GM12865 (cell line): ENCODE results near the gene SKIC2.
"Not testable (repeated sequence)": the region's sequence is repeated elsewhere in the genome, so short reads cannot be mapped to it uniquely, and the experiment has no call there.

ENCODE experiments used
- DNase-seq: peaks from one replicate; pipeline ENCODE4 v3.0.0; 2010; ENCODE audit warnings: low read depth
- H3K4me3 ChIP-seq: 2 replicates; pipeline ENCODE4 v1.5.1; 2011; ENCODE audit warnings: mild to moderate bottlenecking, low read depth, low read length, control low read depth
- CTCF ChIP-seq: IDR thresholded peaks from 2 replicates; pipeline ENCODE4 v1.5.1; 2011; ENCODE audit warnings: low read length, control low read depth, low read depth, inconsistent platforms; ENCODE audit not compliant: insufficient read depth; ENCODE audit errors: missing control alignments

Gene SKIC2

GRCh38 chr6:31958741-31959739 is at the start of gene SKIC2, which contains the start of gene NELFE:
Gene SKIC2, plus strand, starts transcription at chr6:31959175. Its CDS starts 18 bp downstream, at chr6:31959193.
Gene NELFE, minus strand, starts transcription at chr6:31958971. Its CDS starts 525 bp downstream, at chr6:31958446.
- peak; percentile 99 for DNase-seq
- peak within 1 kb of the TSS; percentile 83 for H3K4me3 ChIP-seq
- TF ChIP-seq CTCF = no peak

- not testable (repeated sequence) for H3K4me3 ChIP-seq, DNase-seq
Measured at GRCh38 chr6:31909298-31909697, 49.7 kb upstream of the SKIC2 start.

GRCh38 chr6:31911826-31912585 is 47.0 kb upstream of the SKIC2 start:
- TF ChIP-seq CTCF = no peak
- H3K4me3 ChIP-seq = no peak overlapping the region

GRCh38 chr6:31915351-31915750 is 43.6 kb upstream of the SKIC2 start:
- no peak for DNase-seq
- no peak overlapping the region for H3K4me3 ChIP-seq
- no peak for TF ChIP-seq CTCF

More at GRCh38 chr6:31911826-31912585, 47.0 kb upstream of the SKIC2 start:
- DNase-seq = no peak

GRCh38 chr6:31915756-31916155 is 43.2 kb upstream of the SKIC2 start:
- no peak for DNase-seq
- TF ChIP-seq CTCF = no peak
- no peak overlapping the region for H3K4me3 ChIP-seq

- H3K4me3 ChIP-seq = no peak overlapping the region
- TF ChIP-seq CTCF = no peak
- no peak for DNase-seq
Measured at GRCh38 chr6:31918069-31918720, 40.8 kb upstream of the SKIC2 start.

- TF ChIP-seq CTCF = no peak
- no peak overlapping the region for H3K4me3 ChIP-seq
- no peak for DNase-seq
Measured at GRCh38 chr6:31919624-31920303, 39.2 kb upstream of the SKIC2 start.
